Neural crest cell (in vitro differentiated cells): ENCODE data around the gene WBP2NL. TPM values are rescaled to one million over a fixed set of nuclear protein-coding genes. Genes with fewer than 3 reads are reported as not detected.

Experiments used
- DNase-seq: peaks from one replicate; pipeline ENCODE4 v3.0.0; 2021; ENCODE audit warnings: low read depth, mixed read lengths, low spot score
- H3K27ac Mint-ChIP-seq: one replicate; pipeline ENCODE4 v1.8.0; 2021; ENCODE audit warnings: mild to moderate bottlenecking, mixed read lengths; ENCODE audit not compliant: unreplicated experiment
- H3K27me3 Mint-ChIP-seq: 2 replicates; pipeline ENCODE4 v1.8.0; 2021; ENCODE audit warnings: low read depth, mild to moderate bottlenecking, mixed read lengths
- H3K36me3 Mint-ChIP-seq: 2 replicates; pipeline ENCODE4 v1.8.0; 2021; ENCODE audit warnings: low read depth, mild to moderate bottlenecking, mixed read lengths
- H3K4me1 Mint-ChIP-seq: 2 replicates; pipeline ENCODE4 v1.8.0; 2021; ENCODE audit warnings: mixed read lengths
- H3K4me3 Mint-ChIP-seq: one replicate; pipeline ENCODE4 v1.8.0; 2021; ENCODE audit warnings: mild to moderate bottlenecking, mixed read lengths
- H3K9me3 Mint-ChIP-seq: 2 replicates; pipeline ENCODE4 v1.8.0; 2021; ENCODE audit warnings: mixed read lengths
- CTCF ChIP-seq: fragments of 200-600 bp; sonication (generic); conservative IDR thresholded peaks from 2 replicates; pipeline ENCODE4 v1.5.0; 2021; ENCODE audit warnings: antibody characterized with exemption, mild to moderate bottlenecking
- total RNA-seq: library from RNA; stranded (reverse); gene quantifications from 2 replicates; pipeline ENCODE4 v1.2.1, GENCODE V29; 2021

Gene WBP2NL
- total RNA-seq, 1 donor from 2014 or later: not detected

DNA sequence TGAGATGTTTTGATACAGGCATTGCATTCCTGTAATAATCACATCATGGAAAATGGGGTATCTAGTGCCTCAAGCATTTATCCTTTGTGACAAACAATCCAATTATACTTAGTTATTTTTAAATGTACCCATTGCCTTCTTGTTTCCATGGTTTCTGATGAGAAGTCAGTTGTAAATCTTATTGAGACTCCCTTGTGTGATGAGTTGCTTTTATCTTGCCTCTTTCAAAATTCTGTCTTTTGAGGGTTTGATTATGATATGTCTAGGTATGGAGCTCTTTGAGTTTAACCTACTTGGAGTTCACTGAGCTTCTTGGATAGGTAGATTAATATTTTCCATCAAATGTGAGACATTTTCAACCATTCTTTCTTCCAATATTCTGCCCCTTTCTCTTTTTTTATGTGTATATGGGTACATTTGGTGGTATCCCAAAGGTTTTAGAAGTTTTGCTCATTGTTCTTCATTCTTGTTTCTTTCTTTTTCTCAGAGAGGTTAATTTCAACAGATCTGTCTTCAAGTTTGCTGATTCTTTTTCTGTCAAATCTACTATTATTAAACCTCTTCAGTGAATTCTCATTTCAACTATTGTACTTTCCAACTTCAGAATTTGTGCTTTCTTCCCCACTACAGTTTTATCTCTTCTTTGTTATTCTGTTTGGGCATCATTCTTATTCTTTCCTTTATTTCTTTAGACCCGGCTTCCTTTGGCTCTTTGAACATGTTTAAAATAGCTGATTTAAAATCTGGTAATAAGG lies 58.3 kb downstream of the WBP2NL start:
- peaks cover 15% of the 10 kb centered on the region for H3K9me3 Mint-ChIP-seq
- H3K4me3 Mint-ChIP-seq: no peak overlapping the region
- peaks cover 27% of the 10 kb centered on the region for H3K36me3 Mint-ChIP-seq
- H3K27me3 Mint-ChIP-seq: no peaks in the 10 kb centered on the region
- H3K4me1 Mint-ChIP-seq: no peaks in the 10 kb centered on the region
- H3K27ac Mint-ChIP-seq: no peak overlapping the region
- DNase-seq: no peak
- TF ChIP-seq CTCF: no peak

- peaks cover 35% of the 10 kb centered on the region for H3K36me3 Mint-ChIP-seq
- no peak for DNase-seq
- H3K27me3 Mint-ChIP-seq: no peaks in the 10 kb centered on the region
- no peak overlapping the region for H3K4me3 Mint-ChIP-seq
- H3K9me3 Mint-ChIP-seq: peaks cover 15% of the 10 kb centered on the region
- TF ChIP-seq CTCF: no peak
- no peak overlapping the region for H3K27ac Mint-ChIP-seq
- H3K4me1 Mint-ChIP-seq: peaks cover 8% of the 10 kb centered on the region
Observed at GRCh38 chr22:42060489-42060888, 61.9 kb downstream of the WBP2NL start.

GRCh38 chr22:42061041-42061440 lies 62.5 kb downstream of the WBP2NL start:
- H3K9me3 Mint-ChIP-seq: peaks cover 15% of the 10 kb centered on the region
- H3K36me3 Mint-ChIP-seq: peaks cover 35% of the 10 kb centered on the region
- H3K4me3 Mint-ChIP-seq: no peak overlapping the region
- H3K27me3 Mint-ChIP-seq: no peaks in the 10 kb centered on the region
- no peak for TF ChIP-seq CTCF
- no peak overlapping the region for H3K27ac Mint-ChIP-seq
- no peak for DNase-seq
- peaks cover 11% of the 10 kb centered on the region for H3K4me1 Mint-ChIP-seq

DNA sequence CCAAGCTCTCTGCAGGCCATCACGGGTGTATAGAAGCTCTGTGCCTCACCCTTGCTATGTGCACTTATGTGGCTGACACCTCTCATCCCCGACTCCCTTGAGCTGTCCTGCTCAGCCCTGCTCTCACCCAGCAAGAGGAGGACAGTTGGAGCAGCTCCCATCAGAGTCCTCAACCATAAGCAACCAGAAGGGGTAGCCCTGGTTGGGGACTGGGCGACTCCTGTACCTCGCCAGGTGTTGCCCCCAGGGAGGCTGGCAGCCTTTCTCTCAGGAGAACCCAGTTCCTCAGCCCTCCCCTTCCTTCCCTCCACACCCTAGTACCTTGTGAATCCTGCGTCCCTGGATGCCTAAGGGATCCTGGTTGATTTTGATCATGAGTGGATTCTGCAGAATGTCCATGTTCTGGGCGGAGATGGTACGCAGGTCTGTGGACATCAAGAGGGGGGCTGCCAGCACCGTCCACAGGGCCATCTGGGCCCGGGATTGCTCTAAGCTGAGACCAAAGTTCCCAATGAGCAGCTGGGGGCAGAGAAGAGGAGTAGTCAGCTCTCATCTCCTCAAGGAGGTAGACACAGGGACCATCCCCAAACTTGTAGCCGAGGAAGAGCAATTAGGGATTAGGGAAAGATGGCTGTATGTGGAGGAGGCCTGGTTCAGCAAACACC lies 64.0 kb downstream of the WBP2NL start:
- Mint-ChIP-seq H3K36me3 (peaks cover 30% of the 10 kb centered on the region), H3K27me3 (no peaks in the 10 kb centered on the region), H3K9me3 (peaks cover 6% of the 10 kb centered on the region), H3K4me3 (no peak overlapping the region), H3K27ac (peak overlapping the region; percentile 20), H3K4me1 (peaks cover 11% of the 10 kb centered on the region)
- TF ChIP-seq CTCF: no peak
- DNase-seq: no peak

DNA sequence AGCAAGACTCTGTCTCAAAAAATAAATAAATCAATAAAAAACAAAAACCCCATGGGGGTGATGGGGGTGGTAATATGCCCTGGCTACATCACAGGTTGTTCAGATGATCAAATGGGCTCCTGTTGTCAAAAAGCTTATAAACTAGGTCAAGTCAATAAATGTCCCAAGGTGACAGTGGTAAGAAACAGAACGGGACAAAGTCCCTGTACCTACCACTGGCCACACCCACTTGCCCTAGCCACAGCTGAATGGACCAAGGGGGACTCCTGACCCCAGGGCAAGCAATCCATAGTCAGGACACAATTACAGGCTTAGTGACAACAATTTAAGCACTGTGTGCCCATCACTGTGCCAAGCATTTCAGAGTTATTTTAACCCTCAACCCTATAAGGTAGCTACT lies 66.0 kb downstream of the WBP2NL start:
- DNase-seq: no peak
- Mint-ChIP-seq H3K36me3 (peaks cover 15% of the 10 kb centered on the region), H3K27ac (no peak overlapping the region), H3K4me1 (peaks cover 11% of the 10 kb centered on the region), H3K9me3 (no peaks in the 10 kb centered on the region), H3K4me3 (no peak overlapping the region), H3K27me3 (no peaks in the 10 kb centered on the region)
- TF ChIP-seq CTCF: no peak
